Measurements from ENCODE around the gene SLC6A9. TPM values are rescaled to one million over a fixed set of nuclear protein-coding genes. Genes with fewer than 3 reads are reported as not detected.

SLC6A9 gene
- total RNA-seq, 2 experiments from 2014 or later = 1.9 to 2.3 TPM

GRCh38 chr1:43996733-43997115 lies 34.5 kb downstream of the SLC6A9 start:
- H3K36me3 Mint-ChIP-seq (ENCODE audit: low read depth) = no peaks in the 10 kb centered on the region
- CTCF ChIA-PET = interaction anchor here (1.1 kb wide), 1 partner anchor 40 kb away, joined by 4 read pairs; no protein-coding TSS in a partner anchor

GRCh38 chr1:43995984-43996732 lies 35.1 kb downstream of the SLC6A9 start:
- peaks cover 34% of the 10 kb centered on the region for H3K4me1 Mint-ChIP-seq (ENCODE audit: low read depth)
- no peak overlapping the region for H3K27ac Mint-ChIP-seq
- H3K9me3 Mint-ChIP-seq (ENCODE audit: insufficient read depth) = no peaks in the 10 kb centered on the region
- DNase-seq = no peak
- H3K4me3 Mint-ChIP-seq = no peak overlapping the region
- no peak for ATAC-seq
- no peaks in the 10 kb centered on the region for H3K27me3 Mint-ChIP-seq (ENCODE audit: low read depth)
- CTCF ChIA-PET = interaction anchor here (1.1 kb wide), 1 partner anchor 40 kb away, joined by 4 read pairs; no protein-coding TSS in a partner anchor
- H3K36me3 Mint-ChIP-seq (ENCODE audit: low read depth) = no peaks in the 10 kb centered on the region
- POLR2A ChIA-PET = no interaction called here

More at GRCh38 chr1:43996733-43997115, 34.5 kb downstream of the SLC6A9 start:
- POLR2A ChIA-PET = no interaction called here
- Mint-ChIP-seq H3K4me1 (ENCODE audit: low read depth) (peaks cover 28% of the 10 kb centered on the region), H3K27ac (no peak overlapping the region), H3K4me3 (no peak overlapping the region), H3K9me3 (ENCODE audit: insufficient read depth) (no peaks in the 10 kb centered on the region), H3K27me3 (ENCODE audit: low read depth) (no peaks in the 10 kb centered on the region)
- ATAC-seq (no peak), DNase-seq (no peak)

GRCh38 chr1:43994794-43995790 lies 36.2 kb downstream of the SLC6A9 start:
- no peak overlapping the region for H3K4me3 Mint-ChIP-seq
- no peaks in the 10 kb centered on the region for H3K9me3 Mint-ChIP-seq (ENCODE audit: insufficient read depth)
- ChIA-PET CTCF (interaction anchor here (1.1 to 4.1 kb wide), 3 partner anchors 11 to 53 kb away, joined by 3 to 21 read pairs (median 4); no protein-coding TSS in a partner anchor), POLR2A (no interaction called here)
- H3K27me3 Mint-ChIP-seq (ENCODE audit: low read depth) = no peaks in the 10 kb centered on the region
- no peaks in the 10 kb centered on the region for H3K36me3 Mint-ChIP-seq (ENCODE audit: low read depth)
- ATAC-seq (no peak), DNase-seq (peak; percentile 39)
- peaks cover 38% of the 10 kb centered on the region for H3K4me1 Mint-ChIP-seq (ENCODE audit: low read depth)
- H3K27ac Mint-ChIP-seq = no peak overlapping the region

GRCh38 chr1:43994071-43994470 lies 37.2 kb downstream of the SLC6A9 start:
- ChIA-PET CTCF (interaction anchor here (1.1 to 4.1 kb wide), 4 partner anchors 12 to 54 kb away, joined by 3 to 21 read pairs (median 10); no protein-coding TSS in a partner anchor), POLR2A (no interaction called here)
- H3K4me3 Mint-ChIP-seq = no peak overlapping the region
- H3K4me1 Mint-ChIP-seq (ENCODE audit: low read depth) = peaks cover 33% of the 10 kb centered on the region
- H3K36me3 Mint-ChIP-seq (ENCODE audit: low read depth) = no peaks in the 10 kb centered on the region
- H3K27ac Mint-ChIP-seq = no peak overlapping the region
- DNase-seq (no peak), ATAC-seq (no peak)
- no peaks in the 10 kb centered on the region for H3K27me3 Mint-ChIP-seq (ENCODE audit: low read depth)
- no peaks in the 10 kb centered on the region for H3K9me3 Mint-ChIP-seq (ENCODE audit: insufficient read depth)

GRCh38 chr1:43993206-43993914 lies 37.9 kb downstream of the SLC6A9 start:
- H3K27me3 Mint-ChIP-seq (ENCODE audit: low read depth) = no peaks in the 10 kb centered on the region
- H3K27ac Mint-ChIP-seq = no peak overlapping the region
- no peak overlapping the region for H3K4me3 Mint-ChIP-seq
- CTCF ChIA-PET = interaction anchor here (0.6 to 4.1 kb wide), 6 partner anchors 12 to 691 kb away, joined by 3 to 21 read pairs (median 6); no protein-coding TSS in a partner anchor
- peaks cover 29% of the 10 kb centered on the region for H3K4me1 Mint-ChIP-seq (ENCODE audit: low read depth)
- H3K36me3 Mint-ChIP-seq (ENCODE audit: low read depth) = no peaks in the 10 kb centered on the region
- POLR2A ChIA-PET = interaction anchor here (0.6 to 1.2 kb wide), 3 partner anchors 17 to 37 kb away, joined by 3 to 5 read pairs (median 3); partner anchors contain the start of gene SLC6A9
- DNase-seq (no peak), ATAC-seq (no peak)
- no peaks in the 10 kb centered on the region for H3K9me3 Mint-ChIP-seq (ENCODE audit: insufficient read depth)

- CTCF ChIA-PET = interaction anchor here (0.6 to 4.1 kb wide), 7 partner anchors 11 to 56 kb away, joined by 3 to 21 read pairs (median 3); partner anchors contain the start of gene ATP6V0B
- no peak for DNase-seq
- POLR2A ChIA-PET = interaction anchor here (0.6 to 1.2 kb wide), 5 partner anchors 18 to 38 kb away, joined by 3 to 5 read pairs (median 3); partner anchors contain the start of genes ATP6V0B, DPH2 and SLC6A9
- no peaks in the 10 kb centered on the region for H3K27me3 Mint-ChIP-seq (ENCODE audit: low read depth)
- ATAC-seq = no peak
- no peaks in the 10 kb centered on the region for H3K9me3 Mint-ChIP-seq (ENCODE audit: insufficient read depth)
- H3K4me3 Mint-ChIP-seq = peak overlapping the region; percentile 89
- peak overlapping the region; percentile 1 for H3K27ac Mint-ChIP-seq
- H3K4me1 Mint-ChIP-seq (ENCODE audit: low read depth) = peaks cover 28% of the 10 kb centered on the region
- no peaks in the 10 kb centered on the region for H3K36me3 Mint-ChIP-seq (ENCODE audit: low read depth)
Observed at GRCh38 chr1:43992232-43992995, 38.8 kb downstream of the SLC6A9 start.

GRCh38 chr1:43991476-43992231 lies 39.6 kb downstream of the SLC6A9 start, which contains the start of gene CCDC24:
TSS of gene CCDC24 (plus strand) at chr1:43991599. CDS start at chr1:43991879, 280 bp downstream.
- POLR2A ChIA-PET = interaction anchor here (0.6 to 0.9 kb wide), 2 partner anchors 17 to 22 kb away, joined by 3 to 5 read pairs; partner anchors contain the start of genes ATP6V0B and DPH2
- peak within 1 kb of the TSS; percentile 89 for H3K4me3 Mint-ChIP-seq
- no peaks in the 10 kb centered on the region for H3K36me3 Mint-ChIP-seq (ENCODE audit: low read depth)
- peaks cover 28% of the 10 kb centered on the region for H3K4me1 Mint-ChIP-seq (ENCODE audit: low read depth)
- CTCF ChIA-PET = interaction anchor here (0.6 to 4.1 kb wide), 6 partner anchors 12 to 55 kb away, joined by 3 to 21 read pairs (median 6); partner anchors contain the start of gene ATP6V0B
- peak; percentile 80 for DNase-seq
- H3K9me3 Mint-ChIP-seq (ENCODE audit: insufficient read depth) = no peaks in the 10 kb centered on the region
- ATAC-seq = peak; percentile 87
- H3K27me3 Mint-ChIP-seq (ENCODE audit: low read depth) = no peaks in the 10 kb centered on the region
- peak within 1 kb of the TSS; percentile 85 for H3K27ac Mint-ChIP-seq

GRCh38 chr1:43991200-43991475 lies 40.1 kb downstream of the SLC6A9 start:
- CTCF ChIA-PET = interaction anchor here (1.5 to 4.1 kb wide), 2 partner anchors 14 to 15 kb away, joined by 7 to 21 read pairs; no protein-coding TSS in a partner anchor
- H3K4me1 Mint-ChIP-seq (ENCODE audit: low read depth) = peaks cover 28% of the 10 kb centered on the region
- H3K27ac Mint-ChIP-seq = peak overlapping the region; percentile 85
- ATAC-seq (no peak), DNase-seq (no peak)
- POLR2A ChIA-PET = interaction anchor here (1.1 kb wide), 1 partner anchor 16 kb away, joined by 4 read pairs; no protein-coding TSS in a partner anchor
- H3K27me3 Mint-ChIP-seq (ENCODE audit: low read depth) = no peaks in the 10 kb centered on the region
- H3K36me3 Mint-ChIP-seq (ENCODE audit: low read depth) = no peaks in the 10 kb centered on the region
- H3K4me3 Mint-ChIP-seq = peak overlapping the region; percentile 89
- no peaks in the 10 kb centered on the region for H3K9me3 Mint-ChIP-seq (ENCODE audit: insufficient read depth)

- peaks cover 28% of the 10 kb centered on the region for H3K4me1 Mint-ChIP-seq (ENCODE audit: low read depth)
- no peaks in the 10 kb centered on the region for H3K36me3 Mint-ChIP-seq (ENCODE audit: low read depth)
- ChIA-PET POLR2A (interaction anchor here (0.8 to 1.1 kb wide), 2 partner anchors 12 to 15 kb away, joined by 3 to 4 read pairs; no protein-coding TSS in a partner anchor), CTCF (interaction anchor here (1.5 kb wide), 1 partner anchor 14 kb away, joined by 7 read pairs; no protein-coding TSS in a partner anchor)
- DNase-seq (no peak), ATAC-seq (no peak)
- peak overlapping the region; percentile 85 for H3K27ac Mint-ChIP-seq
- H3K27me3 Mint-ChIP-seq (ENCODE audit: low read depth) = no peaks in the 10 kb centered on the region
- H3K9me3 Mint-ChIP-seq (ENCODE audit: insufficient read depth) = no peaks in the 10 kb centered on the region
- peak overlapping the region; percentile 89 for H3K4me3 Mint-ChIP-seq
Observed at GRCh38 chr1:43990271-43991199, 40.7 kb downstream of the SLC6A9 start.

All from activated CD8-positive, alpha-beta T cell treated with anti-CD3 and anti-CD28 coated beads, Interleukin-2, amount 10 ng/mL, durations not matched to agents 7 days and 5 days (primary cell).